K562 (cell line): Measurements from ENCODE around the gene TELO2. TPM values are rescaled to one million over a fixed set of nuclear protein-coding genes. Genes with fewer than 3 reads are reported as not detected.
A peak's percentile ranks its signal among the peaks of the same experiment; 100 is the strongest.

Experiments
- ATAC-seq: fragments of 200-7000 bp; cut with Tn5 transposase; 3 replicates; pipeline ENCODE4 v1.9.1; 2020; ENCODE audit warnings: moderate library complexity
- BruUV-seq: library from RNA; stranded (reverse); fragments of 400-500 nt; replicated peaks from 2 replicates; lab custom pipeline; 2021; lab: Mats Ljungman, UMichigan
- CTCF ChIA-PET: fragments of 300-600 bp; formaldehyde crosslinking; extraction: SDS; loops from one replicate; lab custom pipeline; 2021; ENCODE audit warnings: low intra/inter-chr PET ratio; lab: Yijun Ruan, JAX
- POLR2A ChIA-PET: fragments of 300-600, 350-650 bp; sonication (Branson Sonifier 250); formaldehyde crosslinking; extraction: SDS; loops from one replicate; lab custom pipeline; 2021; ENCODE audit warnings: antibody characterized with exemption, inconsistent platforms; lab: Yijun Ruan, JAX
- DNase-seq, 4 experiments: peaks; one replicate each; pipeline versions ENCODE4 v3.0.0 to v3.0.0-alpha.2; 2011 to 2018; ENCODE audit warnings: low spot score in 3 of 4, mixed read lengths in 3 of 4; ENCODE audit errors: extremely low read depth in 1 of 4
- FAIRE-seq: peaks from 2 replicates; lab custom pipeline; 2011; peaks lifted over from hg19 to GRCh38; lab: Jason Lieb, UNC
- H2AFZ ChIP-seq: 2 replicates; pipeline ENCODE4 v1.6.0; 2011; ENCODE audit warnings: low read depth, low read length, control low read depth, inconsistent platforms
- H3K27ac ChIP-seq: fragments of 200-600 bp; 3 replicates; pipeline ENCODE4 v1.8.0; 2011; ENCODE audit warnings: low read depth, mild to moderate bottlenecking, control low read depth, inconsistent platforms, low read length, moderate library complexity, mixed read lengths; ENCODE audit errors: extremely low read depth
- H3K27me3 ChIP-seq, 2 experiments: fragments of 300-600 bp in 1 of 2; 2 replicates in 1 of 2; 3 replicates in 1 of 2; pipeline versions ENCODE4 v1.6.0 to v1.8.0; 2011; ENCODE audit warnings: inconsistent platforms in 2 of 2, low read length in 2 of 2, mild to moderate bottlenecking in 1 of 2, mixed read lengths in 1 of 2, moderate library complexity in 1 of 2; ENCODE audit not compliant: control insufficient read depth in 2 of 2, insufficient read depth in 2 of 2
- H3K36me3 ChIP-seq: fragments of 300-600 bp; 3 replicates; pipeline ENCODE4 v1.8.0; 2011; ENCODE audit warnings: mild to moderate bottlenecking, low read length, inconsistent platforms; ENCODE audit not compliant: control insufficient read depth, insufficient read depth
- H3K4me1 ChIP-seq, 2 experiments: fragments of 200-600 bp in 1 of 2; replicated peaks in 1 of 2; 2 replicates in 1 of 2; 3 replicates in 1 of 2; pipeline versions ENCODE4 v1.5.1 to v1.8.0; 2011; ENCODE audit warnings: inconsistent platforms in 2 of 2, low read length in 2 of 2, mild to moderate bottlenecking in 1 of 2, mixed read lengths in 1 of 2, moderate library complexity in 1 of 2; ENCODE audit not compliant: control insufficient read depth in 2 of 2, insufficient read depth in 2 of 2
- H3K4me2 ChIP-seq: 2 replicates; pipeline ENCODE4 v1.6.1; 2011; ENCODE audit warnings: low read length, control low read depth, inconsistent platforms, mixed read lengths; ENCODE audit not compliant: insufficient read depth
- H3K4me3 ChIP-seq: fragments of 200-600 bp; sonication (generic), shearing (Covaris generic); 2 replicates; pipeline ENCODE4 v1.5.1; 2016; ENCODE audit warnings: control low read depth, inconsistent platforms
- H3K79me2 ChIP-seq: fragments of 200-600 bp; 3 replicates; pipeline ENCODE4 v1.8.0; 2011; ENCODE audit warnings: low read length, inconsistent platforms; ENCODE audit not compliant: control insufficient read depth, insufficient read depth
- H3K9ac ChIP-seq, 2 experiments: 2 replicates each; pipeline versions ENCODE4 v1.6.0 to v1.6.1; 2011; ENCODE audit warnings: low read depth in 2 of 2, low read length in 2 of 2, control low read depth in 1 of 2, inconsistent platforms in 1 of 2, mild to moderate bottlenecking in 1 of 2, mixed read lengths in 1 of 2; ENCODE audit not compliant: insufficient read depth in 1 of 2
- H3K9me1 ChIP-seq: one replicate; pipeline ENCODE4 v1.6.0; 2011; ENCODE audit warnings: inconsistent platforms, mild to moderate bottlenecking, low read length, moderate library complexity; ENCODE audit not compliant: control insufficient read depth, insufficient read depth
- H3K9me3 ChIP-seq: replicated peaks from 2 replicates; pipeline ENCODE4 v1.5.1; 2011; ENCODE audit warnings: low read depth, low read length, inconsistent platforms; ENCODE audit not compliant: control insufficient read depth, insufficient read depth
- H4K20me1 ChIP-seq: replicated peaks from 2 replicates; pipeline ENCODE4 v1.6.1; 2011; ENCODE audit warnings: low read length, inconsistent platforms, mixed read lengths; ENCODE audit not compliant: control insufficient read depth, insufficient read depth
- CSDE1 ChIP-seq, 2 experiments: fragments of 450-650 bp; IDR thresholded peaks; 2 replicates each; pipeline ENCODE4 v1.6.1; 2016; ENCODE audit warnings: mild to moderate bottlenecking in 1 of 2
- FOXM1 ChIP-seq, 2 experiments: fragments of 450-650 bp in 1 of 2; sonication (generic) in 1 of 2; formaldehyde crosslinking in 1 of 2; IDR thresholded peaks; 2 replicates each; pipeline versions ENCODE4 v1.6.1 to v1.9.0; 2017 to 2022; ENCODE audit warnings: low read depth in 2 of 2, mild to moderate bottlenecking in 2 of 2, missing genetic modification reagents in 1 of 2, moderate library complexity in 1 of 2
- HDAC2 ChIP-seq: fragments of 450-650 bp; IDR thresholded peaks from 2 replicates; pipeline ENCODE4 v1.6.1; 2016; ENCODE audit warnings: mild to moderate bottlenecking
- NCOA2 ChIP-seq, 2 experiments: fragments of 450-650 bp; IDR thresholded peaks; 2 replicates each; pipeline ENCODE4 v1.6.1; 2018; ENCODE audit warnings: mild to moderate bottlenecking in 2 of 2, moderate library complexity in 1 of 2; ENCODE audit not compliant: partially characterized antibody in 2 of 2
- NR2C2 ChIP-seq, 2 experiments: fragments of 200-800 bp in 1 of 2; sonication (Bioruptor generic) in 1 of 2; sonication (generic) in 1 of 2; formaldehyde crosslinking in 1 of 2; IDR thresholded peaks; 2 replicates each; pipeline versions ENCODE4 v1.6.1 to v1.8.0; 2016 to 2022; ENCODE audit warnings: mild to moderate bottlenecking in 1 of 2, missing compliant biosample characterization in 1 of 2, missing genetic modification characterization in 1 of 2, missing genetic modification reagents in 1 of 2
- NUFIP1 ChIP-seq: fragments of 450-650 bp; IDR thresholded peaks from 2 replicates; pipeline ENCODE4 v1.6.1; 2018; ENCODE audit not compliant: partially characterized antibody
- PRPF4 ChIP-seq: fragments of 200-400 bp; formaldehyde crosslinking; IDR thresholded peaks from one replicate; pipeline ENCODE4 v1.6.1; 2017; ENCODE audit warnings: low read length, low read depth, mild to moderate bottlenecking; ENCODE audit not compliant: insufficient read depth, poor library complexity, severe bottlenecking
- RBM39 ChIP-seq: fragments of 200-400 bp; formaldehyde crosslinking; optimal IDR thresholded peaks from 2 replicates; pipeline ENCODE3; 2018; ENCODE audit warnings: low read depth, low read length
- THRB ChIP-seq: fragments of 450-650 bp; formaldehyde crosslinking; conservative IDR thresholded peaks from 2 replicates; pipeline ENCODE4 v1.4.0; 2022; ENCODE audit warnings: mild to moderate bottlenecking, missing genetic modification characterization
- YY1 ChIP-seq, 3 experiments: IDR thresholded peaks; 2 replicates each; pipeline ENCODE4 v1.6.1; 2011; ENCODE audit warnings: low read length in 2 of 3, mild to moderate bottlenecking in 2 of 3, moderate library complexity in 2 of 3, borderline replicate concordance in 1 of 3, control low read depth in 1 of 3, low read depth in 1 of 3; ENCODE audit not compliant: insufficient read depth in 3 of 3, insufficient replicate concordance in 2 of 3, control insufficient read depth in 1 of 3, insufficient read length in 1 of 3; ENCODE audit errors: extremely low read depth in 1 of 3
- ZNF124 ChIP-seq: sonication (generic); formaldehyde crosslinking; IDR thresholded peaks from 2 replicates; pipeline ENCODE4 v1.8.1; 2022; ENCODE audit warnings: missing genetic modification reagents
- ZNF133 ChIP-seq: fragments of 250-450 bp; sonication (Bioruptor Pico); IDR thresholded peaks from 2 replicates; pipeline ENCODE4 v1.4.0; 2020; ENCODE audit warnings: mild to moderate bottlenecking
- WGBS: fragments of 100-300 bp; shearing (Covaris generic); methylation state at CpG from one replicate; pipeline ENCODE4 v1.1.6; 2016; ENCODE audit warnings: low coverage, mixed read lengths; ENCODE audit not compliant: insufficient coverage; ENCODE audit errors: missing lambda C conversion rate; 5-methylcytosine and 5-hydroxymethylcytosine counted together
- in situ Hi-C: fragments of 300-500 bp; cut with MboI; formaldehyde crosslinking; loops from 4 replicates; pipeline ENCODE4 v1.15.0; 2018; ENCODE audit warnings: inconsistent platforms, mixed read lengths
- intact Hi-C: fragments of 100-400 bp; cut with micrococcal nuclease; formaldehyde crosslinking; loops from 2 replicates; pipeline ENCODE4 v1.14.2; 2022
- polyA plus RNA-seq, 8 experiments: library from polyadenylated mRNA; depleted of rRNA in 4 of 8; stranded (reverse) in 5 of 8; unstranded in 3 of 8; fragments of >200 nt; fragmentation: Nextera tagmentation in 2 of 8; fragmentation: Illumina TruSeq in 1 of 8; extraction: Ambion mirVana in 2 of 8; extraction: Trizol in 1 of 8; gene quantifications; 2 replicates each; pipeline versions ENCODE4 v1.2.1 to v1.2.3, GENCODE V29; 2011 to 2014; ENCODE audit warnings: inconsistent platforms in 1 of 8, missing spikeins in 1 of 8
- total RNA-seq, 7 experiments: library from RNA; depleted of rRNA in 6 of 7; stranded (reverse); fragments of >200 nt in 6 of 7; fragmentation: Illumina TruSeq in 2 of 7; extraction: Trizol in 2 of 7; gene quantifications; 2 replicates each; pipeline versions ENCODE4 v1.2.1 to v1.2.3, GENCODE V29; 2011 to 2021; ENCODE audit warnings: low replicate concordance in 1 of 7
- TF ChIP-seq, protein P1 (sequence below): fragments of 250-450 bp; sonication (Bioruptor Pico); IDR thresholded peaks from 2 replicates; pipeline ENCODE4 v1.5.0; 2022; ENCODE audit warnings: mild to moderate bottlenecking

TELO2 gene
- total and polyA plus RNA-seq, 9 of the 15 experiments (the other 6 are each of a cell fraction or from before 2014, with no cell fraction given) = 0.51 to 91.8 (median 14.5) TPM

DNA sequence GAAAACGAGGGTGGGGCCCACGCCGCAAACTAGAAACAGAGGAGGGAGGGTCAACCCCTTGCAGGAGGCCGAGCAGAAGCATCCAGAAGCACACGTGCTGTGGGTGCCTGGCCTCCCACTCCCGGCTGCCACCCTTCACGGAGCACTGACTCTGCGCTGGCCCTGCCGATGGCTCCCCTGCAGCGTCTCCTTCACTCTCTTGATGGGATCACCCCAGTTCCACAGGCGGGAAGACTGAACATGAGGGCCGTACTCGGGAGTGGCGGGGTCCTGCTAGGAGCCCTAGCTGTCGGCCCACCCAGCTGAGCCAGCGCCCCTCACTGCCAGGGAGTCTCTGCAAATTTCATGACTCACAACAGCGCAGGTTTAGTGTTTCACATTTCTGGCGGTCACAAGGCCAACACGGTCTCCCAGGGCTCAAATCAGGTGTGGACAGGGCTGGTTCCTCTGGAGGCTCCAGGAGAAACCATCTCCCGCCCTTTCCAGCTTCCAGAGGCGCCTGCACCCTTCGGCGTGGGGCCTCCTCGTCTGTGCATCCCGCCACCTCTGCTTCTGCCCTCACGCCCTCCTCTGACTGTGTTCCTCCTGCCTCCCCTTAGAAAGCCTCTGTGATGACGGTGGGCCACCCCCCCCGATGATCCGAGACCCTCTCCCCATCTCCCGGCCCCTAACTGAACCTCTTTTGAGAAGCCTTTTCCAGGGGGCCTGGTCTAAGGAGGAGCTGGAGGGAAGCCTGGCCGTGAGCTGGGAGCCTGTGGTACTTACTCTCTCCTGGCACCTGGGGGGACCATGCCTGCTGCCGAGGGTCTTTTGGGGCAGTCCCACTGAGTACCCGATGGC lies 6.4 kb upstream of the TELO2 start (continued):
- TF ChIP-seq THRB (CRISPR knock-in tag) = no peak
- no peak for TF ChIP-seq ZNF124
- no peak for TF ChIP-seq HDAC2
- TF ChIP-seq PRPF4 = no peak
- TF ChIP-seq ZNF133 (CRISPR knock-in tag) = no peak

- ATAC-seq = no peak; the same call in 2 of the 3 replicates
Measured at GRCh38 chr16:1487395-1488053, 5.6 kb upstream of the TELO2 start.

More at GRCh38 chr16:1487395-1488053, 5.6 kb upstream of the TELO2 start:
- Histone ChIP-seq H3K9me3 (no peaks in the 10 kb centered on the region), H4K20me1 (no peaks in the 10 kb centered on the region), H3K9me1 (no peaks in the 10 kb centered on the region), H3K4me1 (peaks cover 7 to 50% of the 10 kb centered on the region in 2 experiments; a peak in 4 of 5 replicates), H2AFZ (no peak overlapping the region), H3K27ac (no peak overlapping the region), H3K9ac (peak overlapping the region in 1 of 2 experiments; percentile 26; a peak in 1 of 4 replicates), H3K36me3 (no peaks in the 10 kb centered on the region), H3K4me3 (no peak overlapping the region), H3K4me2 (no peak overlapping the region), H3K27me3 (no peaks in the 10 kb centered on the region), H3K79me2 (peaks cover under 1% of the 10 kb centered on the region; the same call in 1 of the 3 replicates)
- ChIA-PET CTCF (no interaction called here), POLR2A (no interaction called here)
- TF ChIP-seq YY1 (IDR thresholded peaks at IDR 0.05; ENCODE audit: borderline replicate concordance in 1 of 3, control insufficient read depth in 1 of 3, extremely low read depth in 1 of 3, insufficient read depth in 3 of 3, insufficient read length in 1 of 3, insufficient replicate concordance in 2 of 3, low read depth in 1 of 3, low read length in 2 of 3) = no peak
- TF ChIP-seq, protein P1, sequence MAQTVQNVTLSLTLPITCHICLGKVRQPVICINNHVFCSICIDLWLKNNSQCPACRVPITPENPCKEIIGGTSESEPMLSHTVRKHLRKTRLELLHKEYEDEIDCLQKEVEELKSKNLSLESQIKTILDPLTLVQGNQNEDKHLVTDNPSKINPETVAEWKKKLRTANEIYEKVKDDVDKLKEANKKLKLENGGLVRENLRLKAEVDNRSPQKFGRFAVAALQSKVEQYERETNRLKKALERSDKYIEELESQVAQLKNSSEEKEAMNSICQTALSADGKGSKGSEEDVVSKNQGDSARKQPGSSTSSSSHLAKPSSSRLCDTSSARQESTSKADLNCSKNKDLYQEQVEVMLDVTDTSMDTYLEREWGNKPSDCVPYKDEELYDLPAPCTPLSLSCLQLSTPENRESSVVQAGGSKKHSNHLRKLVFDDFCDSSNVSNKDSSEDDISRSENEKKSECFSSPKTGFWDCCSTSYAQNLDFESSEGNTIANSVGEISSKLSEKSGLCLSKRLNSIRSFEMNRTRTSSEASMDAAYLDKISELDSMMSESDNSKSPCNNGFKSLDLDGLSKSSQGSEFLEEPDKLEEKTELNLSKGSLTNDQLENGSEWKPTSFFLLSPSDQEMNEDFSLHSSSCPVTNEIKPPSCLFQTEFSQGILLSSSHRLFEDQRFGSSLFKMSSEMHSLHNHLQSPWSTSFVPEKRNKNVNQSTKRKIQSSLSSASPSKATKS (CRISPR knock-in tag) = no peak
- TF ChIP-seq CSDE1 (IDR thresholded peaks at IDR 0.05) = no peak
- TF ChIP-seq NUFIP1 = no peak
- no peak for TF ChIP-seq NCOA2 (IDR thresholded peaks at IDR 0.05; ENCODE audit: partially characterized antibody in 2 of 2)
- no peak for TF ChIP-seq NR2C2 (CRISPR knock-in tag; IDR thresholded peaks at IDR 0.05)
- TF ChIP-seq NR2C2 (tag; IDR thresholded peaks at IDR 0.05) = no peak
- TF ChIP-seq RBM39 = no peak
- no peak for TF ChIP-seq FOXM1 (IDR thresholded peaks at IDR 0.05; ENCODE audit: low read depth)
- TF ChIP-seq FOXM1 (CRISPR knock-in tag; IDR thresholded peaks at IDR 0.05; ENCODE audit: low read depth) = no peak
- FAIRE-seq (no peak), DNase-seq (no peak)
- BruUV-seq = no TSS peak
- intact Hi-C loops = no loop called here
- WGBS = 57% methylated on average over 12 of the region's 39 CpGs
- in situ Hi-C loops = no loop called here
